Subcutaneous adipose tissue (tissue), 4 donors: ENCODE measurements around the gene C9orf152. TPM values are rescaled to one million over a fixed set of nuclear protein-coding genes. Genes with fewer than 3 reads are reported as not detected.

Experiments
- CTCF ChIP-seq: fragments of 450-650 bp; IDR thresholded peaks from one replicate; pipeline ENCODE4 v1.5.1; 2016; ENCODE audit warnings: low read depth, mild to moderate bottlenecking, control low read depth, antibody characterized with exemption, moderate library complexity
- total RNA-seq, 4 donors: library from RNA; depleted of rRNA; stranded (reverse); fragments of >200 nt; gene quantifications; one replicate each; pipeline ENCODE4 v1.1.0, GENCODE V29; 2016

C9orf152 gene
- total RNA-seq, 4 donors from 2014 or later, result not detected

- no peak for TF ChIP-seq CTCF
Measured at GRCh38 chr9:110175275-110175968, 32.5 kb downstream of the C9orf152 start.

GRCh38 chr9:110173322-110173642 lies 34.7 kb downstream of the C9orf152 start:
- TF ChIP-seq CTCF, result no peak

GRCh38 chr9:110170357-110171257 lies 37.4 kb downstream of the C9orf152 start:
- TF ChIP-seq CTCF, result no peak

- no peak for TF ChIP-seq CTCF
Measured at GRCh38 chr9:110168486-110168885, 39.5 kb downstream of the C9orf152 start.

GRCh38 chr9:110161940-110162339 lies 46.0 kb downstream of the C9orf152 start:
- TF ChIP-seq CTCF, result no peak

GRCh38 chr9:110160685-110161084 lies 47.3 kb downstream of the C9orf152 start:
- TF ChIP-seq CTCF, result no peak

GRCh38 chr9:110160123-110160522 lies 47.8 kb downstream of the C9orf152 start:
- no peak for TF ChIP-seq CTCF
